22Rv1 (cell line): ENCODE measurements around the gene FUT2.

Experiments used
- ZFX ChIP-seq: fragments of 450-650 bp; IDR thresholded peaks from 2 replicates; pipeline ENCODE4 v1.6.1; 2017; ENCODE audit warnings: antibody characterized with exemption, borderline replicate concordance
- TF ChIP-seq, protein P1 (sequence below): fragments of 450-650 bp; IDR thresholded peaks from 2 replicates; pipeline ENCODE4 v1.5.1; 2017; ENCODE audit warnings: mild to moderate bottlenecking

DNA sequence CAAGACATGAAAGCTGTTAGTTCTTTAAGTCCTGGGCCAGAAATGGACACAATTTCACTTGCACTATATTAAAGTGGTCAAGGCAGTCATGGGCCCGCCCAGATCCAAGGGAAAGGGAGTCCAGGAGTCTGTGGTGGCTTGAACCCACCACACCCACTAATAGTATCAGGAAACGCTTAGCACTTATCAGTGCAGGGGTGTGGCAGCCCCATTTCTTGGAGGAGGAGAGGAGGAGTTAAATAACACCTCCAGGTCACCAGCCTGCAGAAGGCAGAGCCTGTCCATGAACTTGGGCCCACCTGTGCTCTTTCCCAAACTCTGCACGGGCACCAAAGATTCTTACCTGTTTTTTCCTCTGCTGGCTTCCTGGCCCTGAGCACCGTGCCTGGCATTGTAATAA lies 17.6 kb upstream of the FUT2 start:
- TF ChIP-seq, protein P1, sequence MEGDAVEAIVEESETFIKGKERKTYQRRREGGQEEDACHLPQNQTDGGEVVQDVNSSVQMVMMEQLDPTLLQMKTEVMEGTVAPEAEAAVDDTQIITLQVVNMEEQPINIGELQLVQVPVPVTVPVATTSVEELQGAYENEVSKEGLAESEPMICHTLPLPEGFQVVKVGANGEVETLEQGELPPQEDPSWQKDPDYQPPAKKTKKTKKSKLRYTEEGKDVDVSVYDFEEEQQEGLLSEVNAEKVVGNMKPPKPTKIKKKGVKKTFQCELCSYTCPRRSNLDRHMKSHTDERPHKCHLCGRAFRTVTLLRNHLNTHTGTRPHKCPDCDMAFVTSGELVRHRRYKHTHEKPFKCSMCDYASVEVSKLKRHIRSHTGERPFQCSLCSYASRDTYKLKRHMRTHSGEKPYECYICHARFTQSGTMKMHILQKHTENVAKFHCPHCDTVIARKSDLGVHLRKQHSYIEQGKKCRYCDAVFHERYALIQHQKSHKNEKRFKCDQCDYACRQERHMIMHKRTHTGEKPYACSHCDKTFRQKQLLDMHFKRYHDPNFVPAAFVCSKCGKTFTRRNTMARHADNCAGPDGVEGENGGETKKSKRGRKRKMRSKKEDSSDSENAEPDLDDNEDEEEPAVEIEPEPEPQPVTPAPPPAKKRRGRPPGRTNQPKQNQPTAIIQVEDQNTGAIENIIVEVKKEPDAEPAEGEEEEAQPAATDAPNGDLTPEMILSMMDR = no peak
- no peak for TF ChIP-seq ZFX
